GM21528 (cell line): ENCODE measurements around the gene SLC4A1.

ENCODE experiments used
- ATAC-seq: cut with Tn5 transposase; IDR thresholded peaks from one replicate; pipeline ENCODE4 v1.9.1; 2021; ENCODE audit warnings: mild to moderate bottlenecking, moderate library complexity; ENCODE audit not compliant: unreplicated experiment, low FRiP score

Gene SLC4A1

GRCh38 chr17:44287651-44288050 is 19.7 kb upstream of the SLC4A1 start:
- ATAC-seq, result no peak

GRCh38 chr17:44284024-44284400 is 16.1 kb upstream of the SLC4A1 start:
- no peak for ATAC-seq

GRCh38 chr17:44283344-44284023 is 15.5 kb upstream of the SLC4A1 start:
- ATAC-seq, result no peak

GRCh38 chr17:44282264-44282663 is 14.3 kb upstream of the SLC4A1 start:
- no peak for ATAC-seq

GRCh38 chr17:44281570-44281969 is 13.6 kb upstream of the SLC4A1 start:
- ATAC-seq, result no peak

- no peak for ATAC-seq
Measured at GRCh38 chr17:44280392-44280937, 12.5 kb upstream of the SLC4A1 start.

- no peak for ATAC-seq
Measured at GRCh38 chr17:44279666-44280391, 11.9 kb upstream of the SLC4A1 start.

- no peak for ATAC-seq
Measured at GRCh38 chr17:44279346-44279665, 11.4 kb upstream of the SLC4A1 start.

GRCh38 chr17:44277976-44278375 is 10.0 kb upstream of the SLC4A1 start:
- no peak for ATAC-seq

GRCh38 chr17:44273607-44274006 is 5.7 kb upstream of the SLC4A1 start:
- ATAC-seq, result no peak

- no peak for ATAC-seq
Measured at GRCh38 chr17:44272954-44273353, 5.0 kb upstream of the SLC4A1 start.

- no peak for ATAC-seq
Measured at GRCh38 chr17:44272321-44272951, 4.5 kb upstream of the SLC4A1 start.

GRCh38 chr17:44269535-44270240 is 1.8 kb upstream of the SLC4A1 start:
- ATAC-seq, result no peak

GRCh38 chr17:44268709-44269534 is 987 bp upstream of the SLC4A1 start:
- no peak for ATAC-seq

- no peak for ATAC-seq
Measured at GRCh38 chr17:44267165-44267455, 825 bp downstream of the SLC4A1 start.

- no peak for ATAC-seq
Measured at GRCh38 chr17:44266402-44267164, 1.4 kb downstream of the SLC4A1 start.

- no peak for ATAC-seq
Measured at GRCh38 chr17:44263345-44263902, 4.5 kb downstream of the SLC4A1 start.

GRCh38 chr17:44262654-44263225 is 5.2 kb downstream of the SLC4A1 start:
- no peak for ATAC-seq

GRCh38 chr17:44260296-44260695 is 7.6 kb downstream of the SLC4A1 start:
- ATAC-seq, result no peak
